AG10803 (cell line): ENCODE data around the gene STIMATE.

Experiments used
- DNase-seq: peaks from one replicate; pipeline ENCODE4 v3.0.0; 2010; ENCODE audit warnings: low read depth
- H3K4me3 ChIP-seq: 2 replicates; pipeline ENCODE4 v1.5.1; 2011; ENCODE audit warnings: mild to moderate bottlenecking, low read length, control low read depth
- CTCF ChIP-seq: conservative IDR thresholded peaks from 2 replicates; pipeline ENCODE4 v1.5.1; 2011; ENCODE audit warnings: mild to moderate bottlenecking, low read length, control low read depth, inconsistent platforms

Gene STIMATE

GRCh38 chr3:52926554-52926953 lies 29.2 kb upstream of the STIMATE start:
- no peak for TF ChIP-seq CTCF
- no peak overlapping the region for H3K4me3 ChIP-seq
- DNase-seq: no peak

GRCh38 chr3:52925405-52926313 lies 28.3 kb upstream of the STIMATE start:
- no peak for DNase-seq
- TF ChIP-seq CTCF: no peak
- H3K4me3 ChIP-seq: no peak overlapping the region

GRCh38 chr3:52923963-52924362 lies 26.6 kb upstream of the STIMATE start:
- no peak for DNase-seq
- TF ChIP-seq CTCF: no peak
- no peak overlapping the region for H3K4me3 ChIP-seq

- no peak for TF ChIP-seq CTCF
- no peak for DNase-seq
- H3K4me3 ChIP-seq: no peak overlapping the region
Observed at GRCh38 chr3:52920841-52921240, 23.5 kb upstream of the STIMATE start.

GRCh38 chr3:52917044-52917443 lies 19.7 kb upstream of the STIMATE start:
- H3K4me3 ChIP-seq: no peak overlapping the region
- DNase-seq: no peak
- no peak for TF ChIP-seq CTCF

GRCh38 chr3:52915294-52915693 lies 17.9 kb upstream of the STIMATE start:
- TF ChIP-seq CTCF: no peak
- DNase-seq: no peak
- H3K4me3 ChIP-seq: no peak overlapping the region
